ENCODE results near the gene UBE2D2. TPM values are rescaled to one million over a fixed set of nuclear protein-coding genes. Genes with fewer than 3 reads are reported as not detected.

UBE2D2 gene
- polyA plus RNA-seq, 1 donor: 132 TPM

DNA sequence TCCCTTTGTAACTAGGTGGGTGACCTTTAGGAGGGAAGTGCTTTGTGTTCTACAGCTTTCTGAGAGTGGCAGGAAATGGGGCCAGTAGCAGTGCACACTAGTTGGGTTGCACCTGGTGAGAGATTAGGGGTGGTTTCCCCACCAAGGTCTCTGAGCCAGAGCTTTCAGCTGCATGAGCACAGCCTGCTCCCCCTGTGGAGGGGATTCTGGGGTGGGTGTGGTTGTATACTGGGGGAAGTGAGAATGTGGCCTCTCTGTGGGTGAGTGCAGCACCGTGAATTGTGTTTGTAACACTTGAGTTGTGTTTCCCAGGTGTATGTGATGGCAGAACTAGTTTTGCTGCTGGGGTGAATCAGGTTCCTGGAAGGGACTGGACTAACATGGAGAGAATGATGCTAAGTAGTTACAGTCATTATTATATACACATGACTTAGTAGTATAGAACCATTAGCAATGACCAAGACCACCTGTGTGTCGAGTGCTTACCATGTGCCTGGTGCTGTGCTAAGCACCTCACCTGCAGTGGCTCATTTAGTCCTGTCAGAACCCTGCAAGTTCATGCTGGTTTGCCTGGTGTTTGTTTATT lies 75.2 kb downstream of the UBE2D2 start:
- DNase-seq (ENCODE audit: low read depth): no peak

DNA sequence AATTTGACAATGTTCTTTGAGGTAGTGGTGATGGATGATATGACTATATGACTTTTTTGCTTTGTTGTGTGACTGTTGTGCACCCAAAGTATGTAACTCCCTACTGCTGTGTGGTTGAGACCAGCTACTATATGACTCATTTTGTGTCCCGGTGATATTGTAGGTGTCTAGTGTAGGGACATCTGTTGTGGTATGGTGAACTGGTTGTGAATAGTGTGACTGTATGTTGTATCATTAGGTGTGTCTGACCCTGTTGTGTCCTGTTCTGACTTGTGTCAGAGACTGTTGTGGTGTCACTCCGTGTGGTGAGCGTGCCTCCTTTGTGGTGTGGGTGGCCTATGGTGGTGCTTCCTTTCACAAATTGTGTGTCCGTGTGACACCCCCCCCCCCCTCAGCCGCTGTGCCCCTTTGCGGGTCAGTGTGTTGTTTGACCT lies 75.9 kb downstream of the UBE2D2 start:
- no peak for DNase-seq (ENCODE audit: low read depth)

DNA sequence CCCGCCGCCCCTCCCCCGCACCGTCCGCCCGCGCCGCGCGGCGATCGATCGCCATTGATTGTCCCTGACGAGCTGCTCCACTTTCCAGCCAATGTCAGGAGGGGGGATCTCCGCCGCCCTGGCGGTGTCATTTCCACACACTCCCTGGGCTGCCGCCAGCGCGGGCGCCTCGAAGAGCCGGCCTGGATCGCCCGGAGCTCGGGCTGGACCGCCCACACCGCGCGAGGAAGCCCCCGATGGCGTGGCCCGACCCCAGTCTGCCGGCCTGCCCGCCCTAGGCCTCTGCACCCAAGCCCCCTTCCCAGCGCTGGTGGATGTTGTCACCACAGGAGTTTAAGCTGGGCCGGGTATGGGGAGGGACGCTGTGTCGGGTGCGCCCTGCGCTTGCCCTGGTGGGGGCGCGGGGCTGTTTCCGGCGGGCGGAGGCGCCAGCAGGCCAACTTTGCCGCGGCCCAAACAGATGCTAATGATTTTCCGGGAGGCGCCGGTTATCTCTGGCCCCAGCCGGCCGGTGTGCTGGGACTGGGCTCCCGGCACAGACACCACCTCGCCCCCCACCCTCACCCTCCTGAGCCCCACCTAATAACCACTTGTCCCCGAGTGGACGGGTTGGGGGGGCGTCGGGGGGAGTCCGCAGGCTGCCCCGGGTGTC lies 76.4 kb downstream of the UBE2D2 start:
- DNase-seq (ENCODE audit: low read depth): peak; percentile 75

DNA sequence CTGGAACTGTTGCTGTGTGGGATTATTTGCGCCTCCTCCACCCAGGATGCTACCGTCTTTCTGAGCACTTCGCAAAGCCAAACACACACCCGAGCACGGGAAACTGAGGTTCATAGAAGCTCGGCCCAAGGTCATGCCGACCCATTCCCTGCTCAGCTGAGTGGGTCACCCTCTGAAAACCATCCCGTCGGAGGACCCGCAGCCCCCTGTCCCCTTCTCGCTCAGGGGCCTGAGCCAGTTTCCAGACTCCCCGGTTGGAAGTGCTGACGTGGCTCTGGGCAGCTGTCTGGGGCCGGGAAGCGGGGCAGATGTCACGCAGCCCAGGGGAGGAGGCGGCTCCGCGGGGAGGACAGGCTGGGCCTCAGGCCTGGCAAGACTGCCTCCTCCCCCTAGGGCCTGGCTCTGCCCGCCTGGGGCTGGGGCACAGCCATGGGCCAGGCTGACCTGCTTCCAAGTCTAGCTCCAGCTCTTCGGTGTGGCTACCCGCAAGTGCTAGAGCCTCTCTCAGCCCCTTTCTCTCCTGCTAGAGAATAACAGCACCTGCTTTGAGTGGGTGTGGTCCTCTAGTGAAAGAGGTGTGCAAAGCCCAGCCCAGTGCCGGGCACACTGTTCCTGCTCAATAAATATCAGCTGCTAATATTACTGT lies 77.1 kb downstream of the UBE2D2 start:
- DNase-seq (ENCODE audit: low read depth): no peak

DNA sequence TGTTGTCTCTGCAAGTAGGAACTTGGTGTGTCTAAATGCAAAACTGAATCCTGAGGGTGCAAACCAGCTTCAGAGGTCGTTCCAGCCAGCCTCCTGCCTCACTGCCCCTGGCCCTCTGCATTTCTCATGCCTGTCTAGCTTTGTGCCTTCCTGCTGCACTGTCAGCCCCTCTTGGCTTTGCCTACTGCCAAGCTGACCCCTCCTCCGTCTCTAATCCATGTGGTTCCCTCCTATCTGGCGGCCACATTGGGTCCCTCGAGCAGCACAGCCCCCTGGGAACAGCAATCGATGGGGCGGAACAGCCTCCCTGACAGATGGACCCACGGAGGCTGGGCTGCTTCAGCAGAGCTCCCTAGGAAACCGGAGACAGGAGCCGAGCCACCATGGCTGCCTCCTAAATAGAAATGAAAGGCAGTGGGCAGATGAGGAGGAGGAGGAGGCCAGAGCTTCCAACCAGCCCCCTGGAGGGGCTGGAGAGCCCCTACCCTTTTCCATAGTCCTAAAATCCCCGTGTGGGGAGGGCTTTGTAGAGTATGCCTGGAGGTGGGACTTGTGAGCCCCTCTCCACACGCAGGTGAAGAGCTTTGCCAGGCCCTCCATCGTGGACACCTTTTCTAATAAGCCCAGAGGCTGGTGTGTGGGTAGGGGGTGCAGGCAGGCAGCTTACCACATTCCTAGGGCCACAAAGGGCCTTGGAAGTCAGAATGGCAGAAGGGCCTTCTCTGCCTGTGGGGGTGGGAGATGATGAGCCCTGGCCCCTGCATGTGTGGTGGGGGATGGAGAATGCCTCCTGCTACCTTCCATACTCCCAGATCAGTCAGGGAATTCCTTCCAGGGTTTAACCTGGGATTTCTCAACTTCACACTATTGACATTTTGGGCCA lies 77.8 kb downstream of the UBE2D2 start:
- no peak for DNase-seq (ENCODE audit: low read depth)

DNA sequence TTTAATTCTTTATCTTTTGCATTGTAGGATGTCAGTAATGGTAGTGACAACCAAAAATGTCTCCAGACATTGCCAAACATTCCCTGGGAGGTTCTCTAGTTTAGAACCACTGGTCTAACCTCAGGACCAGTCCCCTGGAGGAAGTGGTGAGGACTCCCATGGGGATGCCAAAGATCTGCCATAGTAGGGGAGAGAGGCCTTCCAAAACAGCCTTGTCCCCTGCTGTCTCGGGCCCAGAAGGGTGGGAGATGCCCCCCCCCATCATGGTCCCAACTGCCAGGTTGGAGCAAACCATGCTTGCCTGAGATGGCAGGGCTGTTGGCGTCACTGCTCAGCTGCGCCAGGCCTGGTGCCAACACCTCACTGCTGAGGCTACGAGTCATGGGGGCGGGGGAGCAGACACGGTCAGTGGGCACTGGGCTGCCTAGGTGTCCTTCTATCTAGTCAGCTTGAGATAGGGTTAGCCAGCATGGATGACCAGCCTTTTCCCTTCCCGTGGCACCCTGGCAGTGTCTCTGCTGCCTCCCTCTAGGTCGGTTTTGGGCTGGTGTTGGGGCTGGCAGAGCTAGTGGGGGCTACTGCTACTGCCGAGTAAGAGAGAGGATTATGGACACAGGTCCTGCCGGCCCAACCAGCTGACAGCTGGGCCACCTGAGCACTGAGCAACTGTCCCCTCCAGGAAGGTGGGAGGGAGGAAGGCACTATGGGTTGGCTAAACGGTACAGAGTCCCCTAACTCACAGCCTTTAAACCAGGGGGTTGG lies 78.7 kb downstream of the UBE2D2 start:
- DNase-seq (ENCODE audit: low read depth): no peak

DNA sequence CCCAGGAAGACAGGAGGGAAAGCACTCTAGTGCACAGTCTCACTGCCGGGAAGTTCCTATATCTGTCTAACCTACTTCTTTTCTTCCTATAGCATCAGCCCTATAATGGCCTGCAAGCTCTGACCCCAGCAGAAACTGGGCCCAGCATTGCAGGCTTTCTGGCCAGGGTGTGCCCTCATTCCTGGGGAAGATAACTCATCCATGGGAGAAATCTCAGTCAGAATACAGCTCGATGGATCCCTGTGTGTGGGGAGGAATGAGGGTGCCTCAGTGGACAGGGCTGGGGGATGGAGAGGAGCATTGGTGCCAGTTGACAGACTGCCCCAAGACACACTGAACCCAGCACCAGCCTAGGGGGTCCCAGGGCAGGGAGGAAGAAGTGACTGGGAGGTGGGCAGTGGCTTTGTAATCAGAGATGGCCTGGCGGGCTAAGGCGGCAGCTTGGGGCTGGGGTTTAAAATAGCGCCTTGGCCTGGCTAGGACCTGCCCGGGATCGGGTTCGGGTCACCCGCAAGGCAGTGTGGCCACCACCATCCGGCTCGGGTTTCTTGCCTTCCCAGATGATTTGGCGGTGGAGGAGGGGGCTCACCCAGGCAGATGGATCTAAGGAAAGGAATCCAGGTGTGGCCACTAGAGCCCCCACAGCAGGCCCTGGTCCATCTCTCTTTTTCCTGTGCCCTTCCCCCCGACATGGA lies 79.4 kb downstream of the UBE2D2 start:
- no peak for DNase-seq (ENCODE audit: low read depth)

DNA sequence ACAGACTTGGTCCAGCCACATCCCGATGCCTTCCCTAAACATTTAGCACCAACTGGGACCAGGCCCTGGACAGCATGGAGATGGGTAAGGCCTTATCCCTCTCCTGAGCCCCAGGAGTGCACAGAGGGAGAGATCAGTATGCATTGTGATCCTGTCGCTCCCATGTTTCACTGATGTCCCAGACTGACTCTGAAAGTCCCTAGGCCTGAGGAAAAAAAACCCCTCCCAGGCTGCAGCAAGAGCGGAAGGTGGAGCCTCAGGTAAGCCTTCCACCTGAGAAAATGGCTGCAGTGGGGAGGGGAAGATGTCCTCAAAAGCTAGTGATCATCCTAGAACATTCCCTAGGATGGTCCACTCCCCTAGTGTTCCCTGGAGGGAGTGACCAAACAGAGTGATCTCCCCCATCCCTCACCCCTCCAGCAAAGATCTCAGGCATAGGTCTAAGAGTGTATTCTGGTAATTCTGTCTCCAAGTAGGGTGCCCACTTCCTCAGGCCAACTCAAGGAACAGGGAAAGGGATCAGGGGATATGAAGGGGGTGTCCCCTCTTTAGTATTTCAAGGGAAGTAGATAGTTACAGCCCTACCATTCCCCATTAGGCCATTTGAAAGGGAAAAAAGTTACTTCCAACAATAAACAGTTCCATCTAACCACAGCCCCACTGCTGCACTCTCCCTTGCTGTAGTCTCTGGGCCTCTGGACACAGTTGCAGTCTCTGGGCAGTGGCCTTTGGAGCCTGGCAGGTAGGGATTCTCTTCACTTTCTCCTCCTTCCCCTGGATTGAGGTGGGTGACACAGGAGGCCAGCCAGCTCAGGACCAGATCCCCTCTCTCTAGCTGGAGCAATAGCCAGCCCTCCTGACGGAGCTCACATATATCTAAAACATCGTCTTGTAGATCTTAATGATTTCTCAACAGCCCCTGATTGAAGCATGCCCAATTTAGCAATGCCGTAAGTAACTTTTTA lies 80.3 kb downstream of the UBE2D2 start:
- DNase-seq (ENCODE audit: low read depth): no peak

DNA sequence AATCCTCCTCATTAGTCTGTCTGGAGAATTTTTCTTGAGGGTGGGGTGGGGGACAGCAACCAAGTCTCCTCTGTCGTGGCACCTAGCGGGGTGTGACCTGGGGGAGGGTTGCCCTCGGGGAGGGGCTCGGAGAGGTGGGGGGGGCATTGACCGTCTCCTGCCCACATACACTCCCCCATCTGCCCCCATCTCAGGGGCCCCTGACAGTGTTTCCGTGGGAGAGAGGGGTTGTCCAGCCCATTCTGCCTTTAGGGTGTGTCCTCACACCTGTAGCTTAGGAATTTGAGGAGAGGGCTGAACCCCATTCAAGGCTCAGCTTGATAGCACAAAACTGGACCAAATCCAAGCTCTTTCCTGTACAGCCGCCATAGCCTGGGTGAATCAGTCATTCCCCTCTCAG lies 81.1 kb downstream of the UBE2D2 start:
- no peak for DNase-seq (ENCODE audit: low read depth)

DNA sequence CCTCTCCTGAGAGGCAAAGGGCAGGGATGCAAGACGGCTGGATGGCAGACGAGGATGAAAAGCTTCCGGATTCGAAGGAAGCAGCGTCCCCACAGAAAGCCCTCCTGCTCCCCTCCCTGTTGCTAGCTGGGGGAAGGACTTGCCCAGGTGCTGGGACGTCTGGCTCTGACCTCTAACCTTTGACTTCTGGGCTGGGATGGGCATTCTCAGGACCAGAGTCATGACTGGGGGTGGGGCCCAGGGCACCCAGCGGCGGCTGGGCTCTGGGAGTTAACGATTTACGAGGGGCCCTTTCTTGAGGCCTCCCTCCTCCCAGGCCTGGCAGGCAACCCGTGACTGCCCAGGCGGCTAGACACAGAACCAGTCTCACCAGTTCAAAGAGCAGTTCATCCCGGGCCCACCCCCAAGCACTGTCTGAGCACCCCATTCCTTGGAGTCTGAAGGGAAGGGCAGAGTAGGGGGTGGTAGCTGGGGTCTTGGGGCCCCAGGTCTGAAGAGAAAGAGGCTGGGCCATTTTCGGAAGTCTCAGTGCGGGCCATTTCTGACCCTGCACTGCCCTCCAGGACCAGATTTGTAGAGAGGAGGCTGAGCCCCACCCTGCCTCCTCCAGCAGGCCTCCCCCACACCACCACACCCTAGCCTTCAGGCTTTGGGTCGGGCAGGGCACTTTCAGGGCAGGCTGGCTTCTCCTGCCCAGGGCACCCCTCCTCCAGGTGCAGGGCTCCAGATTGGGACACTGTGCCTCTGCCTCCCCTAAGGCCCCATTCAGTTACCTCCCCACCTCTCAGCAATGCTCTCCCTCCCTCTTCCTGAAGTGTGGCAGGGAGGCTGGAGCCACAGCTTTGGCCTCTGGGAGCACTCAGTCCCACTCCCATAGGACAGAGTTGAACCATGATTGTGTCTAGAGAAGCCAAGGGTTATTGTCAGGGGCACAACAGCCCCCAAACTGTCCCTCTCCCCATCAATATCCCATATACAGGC lies 82.0 kb downstream of the UBE2D2 start:
- DNase-seq (ENCODE audit: low read depth): no peak

DNA sequence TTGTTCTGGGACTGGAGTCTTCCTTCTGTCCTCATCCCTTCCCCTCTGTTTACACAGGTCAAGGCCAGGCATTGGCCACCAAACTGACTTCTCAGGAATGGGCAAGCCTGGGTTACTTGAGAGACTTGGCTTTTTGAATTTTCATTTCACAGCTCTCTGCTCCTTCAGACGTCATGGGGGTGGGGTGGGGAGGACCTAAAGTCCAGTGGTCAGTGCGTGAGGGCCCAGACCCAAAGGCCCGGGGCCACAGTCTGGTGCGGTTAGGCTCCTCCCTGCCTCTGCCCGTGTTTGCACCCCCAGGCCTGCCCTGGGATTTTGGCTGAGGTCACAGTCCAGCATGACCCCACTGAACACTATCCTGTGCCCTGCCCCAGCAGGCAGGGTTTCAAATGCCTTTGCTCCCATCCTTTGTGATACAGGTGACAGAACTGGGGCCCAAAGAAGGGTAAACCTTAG lies 82.9 kb downstream of the UBE2D2 start:
- no peak for DNase-seq (ENCODE audit: low read depth)

DNA sequence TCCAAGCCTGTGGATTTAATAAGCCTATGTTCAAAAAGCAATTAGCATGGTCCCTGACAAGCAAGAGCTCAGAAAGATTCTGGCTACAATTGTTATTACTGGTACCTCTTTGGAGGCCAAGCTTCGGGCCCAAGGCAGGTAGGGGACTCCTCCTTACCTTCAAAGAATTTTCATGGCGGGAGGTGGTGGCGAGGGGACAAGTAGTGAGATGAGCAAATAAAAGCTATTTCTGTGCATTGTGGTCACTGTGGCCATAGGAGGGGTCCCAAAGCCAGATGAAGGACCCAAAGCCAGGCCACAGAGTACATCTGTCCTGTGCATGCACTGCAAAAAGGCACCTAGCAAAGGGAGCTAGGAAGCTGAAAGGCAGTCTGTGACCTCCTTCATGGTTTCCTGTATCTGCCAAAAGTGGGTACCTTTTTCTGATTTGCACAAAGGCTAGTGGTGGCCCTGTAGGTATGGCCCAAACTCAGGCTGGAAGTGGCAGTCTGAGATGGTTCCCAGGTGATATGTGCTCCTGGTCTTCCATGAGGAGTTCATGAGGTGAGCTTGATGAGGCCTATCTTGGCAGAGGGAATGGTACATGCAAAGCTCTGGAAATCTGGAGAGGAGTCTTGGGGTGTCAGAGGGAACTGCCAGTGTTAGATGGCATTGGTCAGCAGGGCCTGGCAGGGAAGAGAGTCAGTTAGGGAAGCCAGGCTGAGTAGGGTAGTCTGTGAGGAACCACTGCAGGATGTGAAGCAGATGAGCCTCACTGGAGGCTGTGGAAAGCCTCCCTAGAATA lies 83.7 kb downstream of the UBE2D2 start:
- DNase-seq (ENCODE audit: low read depth): no peak

DNA sequence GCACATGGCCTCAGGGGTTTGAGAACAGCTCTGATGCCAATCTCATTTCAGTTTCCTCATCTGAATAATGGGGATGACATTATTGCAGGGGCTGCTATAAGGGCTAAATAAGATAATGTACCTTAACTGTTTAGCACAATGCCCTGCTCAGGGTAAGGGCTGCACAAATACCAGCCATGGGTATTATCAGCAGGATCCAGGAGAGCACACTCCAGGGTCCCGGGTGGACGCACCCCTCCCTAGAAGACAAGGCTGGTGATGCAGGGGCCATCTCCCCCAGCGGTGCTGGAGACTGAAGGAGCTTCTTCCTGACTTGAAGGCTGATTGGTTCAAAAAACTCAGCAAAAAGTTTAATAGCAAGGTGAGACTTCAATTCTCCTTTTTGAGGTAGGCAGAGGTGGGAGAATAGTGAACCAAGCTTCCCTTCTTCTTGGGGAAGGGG lies 84.3 kb downstream of the UBE2D2 start:
- DNase-seq (ENCODE audit: low read depth): no peak

DNA sequence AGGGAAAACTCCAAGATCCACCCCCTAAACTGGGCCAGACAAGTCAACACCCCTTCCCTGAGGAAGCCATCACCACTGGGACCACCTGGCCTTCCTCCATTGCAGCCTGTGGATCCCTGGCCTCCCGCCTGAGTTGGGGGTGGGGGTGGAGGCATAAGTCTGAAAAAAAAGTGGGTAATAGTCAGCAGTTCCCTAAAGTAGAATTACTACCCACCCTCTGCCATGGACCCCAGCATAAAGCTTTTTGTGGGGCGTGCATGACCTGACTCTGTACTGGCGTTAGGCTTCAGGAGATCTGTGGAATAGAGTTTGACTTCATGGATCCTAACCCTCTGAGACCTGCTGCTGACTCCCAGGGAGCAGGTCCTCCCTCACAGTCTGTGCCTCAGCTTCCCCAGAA lies 85.0 kb downstream of the UBE2D2 start:
- no peak for DNase-seq (ENCODE audit: low read depth)

DNA sequence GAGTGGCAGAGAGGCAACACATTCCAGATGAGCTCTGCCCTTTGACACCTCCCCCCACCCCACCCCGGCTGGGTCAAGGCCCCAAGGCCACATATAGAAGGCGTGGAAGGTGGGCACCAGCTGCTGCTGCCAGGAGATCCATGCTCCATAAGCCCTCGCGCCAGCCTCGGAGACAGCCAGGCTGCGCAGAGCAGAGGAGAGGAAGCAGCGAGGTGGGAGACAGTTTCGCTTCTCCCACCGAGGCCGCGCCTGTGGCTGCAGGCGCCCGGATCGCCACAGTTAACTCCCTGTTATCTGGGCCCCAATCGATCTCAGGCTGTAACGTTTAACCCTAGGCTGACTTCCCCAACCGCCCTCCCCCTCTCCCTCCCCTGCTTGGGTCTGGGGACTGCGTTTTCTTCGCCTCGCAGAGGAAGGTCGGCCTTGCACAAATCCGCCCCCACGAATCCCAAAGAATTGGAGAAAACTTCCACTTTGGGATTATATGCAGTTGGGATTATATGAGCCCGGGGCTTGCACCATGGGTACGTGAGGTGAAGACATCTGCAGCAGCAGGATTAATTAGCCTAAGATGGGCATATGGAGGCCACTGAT lies 85.9 kb downstream of the UBE2D2 start:
- DNase-seq (ENCODE audit: low read depth): no peak

DNA sequence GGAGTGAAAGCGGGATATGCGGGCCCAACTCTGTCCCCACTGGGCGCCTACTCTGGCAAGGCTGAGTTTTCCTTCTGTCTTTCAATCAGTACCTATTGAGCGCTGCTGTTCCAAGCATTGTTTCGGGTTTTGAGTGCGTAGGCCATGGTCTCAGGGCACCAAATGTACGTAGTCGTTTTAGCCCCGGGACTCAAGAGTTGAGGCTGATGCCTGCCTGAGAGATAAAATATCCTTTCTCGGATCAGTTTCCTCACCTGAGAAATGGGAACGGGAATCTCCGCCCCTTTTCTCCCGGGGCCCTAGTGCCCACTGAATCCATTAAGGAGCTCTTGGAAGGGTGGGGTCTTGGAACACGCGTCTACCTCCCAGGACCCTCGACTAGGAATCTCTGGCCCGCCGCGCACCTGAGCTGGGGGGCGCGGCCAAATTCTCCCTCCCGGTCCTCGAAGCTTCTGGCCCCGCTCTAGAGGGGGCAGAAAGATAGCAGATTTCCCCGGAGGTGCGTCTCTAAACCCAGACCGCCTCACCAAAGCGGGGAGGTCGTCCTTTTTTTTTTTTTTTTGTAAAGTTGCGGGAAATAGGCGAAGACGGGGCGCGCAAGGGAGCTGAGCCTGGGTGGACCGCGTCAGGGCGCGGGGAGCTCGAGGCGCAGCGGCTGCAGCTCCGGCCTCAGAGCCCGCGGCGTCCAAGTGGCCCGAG lies 86.5 kb downstream of the UBE2D2 start:
- no peak for DNase-seq (ENCODE audit: low read depth)

Measured in forelimb muscle (tissue), 1 donor.